Mucosa of descending colon (tissue), 3 donors: ENCODE data around the gene HDAC11. TPM values are rescaled to one million over a fixed set of nuclear protein-coding genes. Genes with fewer than 3 reads are reported as not detected.

Experiments
- ATAC-seq: fragments of 200-7000 bp; cut with Tn5 transposase; one replicate; pipeline ENCODE4 v1.9.1; 2020; ENCODE audit warnings: mild to moderate bottlenecking, moderate library complexity
- DNase-seq, 3 donors: peaks; one replicate each; pipeline ENCODE4 v3.0.0-alpha.2; 2020
- H3K36me3 ChIP-seq: fragments of 200-600 bp; one replicate; pipeline ENCODE4 v1.8.0; 2021; ENCODE audit warnings: low read depth, mild to moderate bottlenecking
- H3K4me1 ChIP-seq: fragments of 200-600 bp; one replicate; pipeline ENCODE4 v1.8.0; 2021; ENCODE audit warnings: low read depth, mild to moderate bottlenecking
- H3K4me3 ChIP-seq: fragments of 200-600 bp; one replicate; pipeline ENCODE4 v1.8.0; 2021; ENCODE audit warnings: mild to moderate bottlenecking
- H3K9me3 ChIP-seq: fragments of 200-600 bp; one replicate; pipeline ENCODE4 v1.8.0; 2021; ENCODE audit warnings: mild to moderate bottlenecking
- CTCF ChIP-seq: fragments of 200-600 bp; IDR thresholded peaks from one replicate; pipeline ENCODE4 v1.8.0; 2022; ENCODE audit warnings: antibody characterized with exemption, mild to moderate bottlenecking
- intact Hi-C, 2 donors: fragments of 100-400 bp; cut with DNase I in 1 of 2; cut with micrococcal nuclease in 1 of 2; formaldehyde crosslinking; loops; one replicate each; pipeline versions ENCODE4 v1.11.0 to v1.11.1; 2022; cut with DNase I, micrococcal nuclease
- total RNA-seq, 3 donors: library from RNA; stranded (reverse); fragmentation: NEBNext Ultra II Directional in 2 of 3; extraction: Animal tissue kit (Norgen Biotek cat#: 25700) in 2 of 3; gene quantifications; one replicate each; pipeline versions ENCODE4 v1.2.1 to v1.2.4, GENCODE V29; 2021 to 2023
- donor health status: DM: no; HTN: no; CAD: no; lungs with moderate emphysema.
- donor health status: DM: no; HTN: no; CAD: no.
- donor health status: DM: no; HTN: yes; CAD: no.

The HDAC11 gene
- total RNA-seq, 3 donors from 2014 or later: 23.0 to 28.7 (median 25.3) TPM

GRCh38 chr3:13451301-13451673 lies 28.8 kb upstream of the HDAC11 start:
- DNase-seq (peak in 2 of 3 donors; percentile 30 to 41), ATAC-seq (peak; percentile 27)
- Histone ChIP-seq H3K36me3 (no peaks in the 10 kb centered on the region), H3K9me3 (no peaks in the 10 kb centered on the region), H3K4me3 (peak overlapping the region; percentile 16), H3K4me1 (peaks cover 5% of the 10 kb centered on the region)
- intact Hi-C loops: loop anchor here in 1 of 2 donors (10.0 kb wide), 1 partner anchor 356 kb away; no protein-coding TSS in a partner anchor
- no peak for TF ChIP-seq CTCF

DNA sequence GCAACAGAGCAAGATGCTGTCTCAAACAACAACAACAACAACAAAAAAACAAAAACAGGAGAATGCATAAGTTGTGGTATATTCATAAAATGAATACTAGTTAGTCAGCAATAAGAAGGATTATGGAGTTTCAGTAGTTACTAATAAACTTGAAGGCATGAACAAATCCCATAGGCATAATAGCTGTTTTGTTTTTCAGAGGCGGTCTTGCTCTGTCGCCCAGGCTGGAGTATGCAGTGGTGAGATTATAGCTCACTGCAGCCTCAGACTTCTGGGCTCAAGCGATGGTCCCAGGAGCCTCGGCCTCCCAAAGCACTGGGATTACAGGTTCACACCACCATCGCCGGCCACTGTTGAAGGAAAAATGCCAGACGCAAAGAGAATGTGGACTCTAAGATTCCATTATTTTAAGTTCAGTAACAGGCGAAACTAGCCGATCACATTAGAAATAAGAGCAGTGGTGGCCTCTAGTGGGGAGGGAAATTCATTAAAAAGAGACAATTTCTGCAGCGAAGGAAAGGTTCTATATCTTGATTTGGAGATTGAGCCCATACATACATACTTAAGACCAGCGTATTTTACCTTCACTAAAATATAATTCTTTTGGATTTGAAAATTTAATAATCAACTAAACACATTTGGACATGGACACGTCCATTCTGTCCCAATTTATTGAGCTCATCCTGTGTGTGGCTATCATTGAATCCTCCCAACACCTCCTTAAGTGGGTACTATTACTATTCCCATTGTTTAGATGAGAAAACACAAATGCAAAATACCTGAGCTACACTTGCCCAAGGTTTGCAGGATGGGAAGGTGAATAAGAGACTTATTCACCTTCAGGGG lies 27.4 kb upstream of the HDAC11 start:
- Histone ChIP-seq H3K9me3 (no peaks in the 10 kb centered on the region), H3K4me1 (peaks cover 5% of the 10 kb centered on the region), H3K4me3 (peak overlapping the region; percentile 16), H3K36me3 (no peaks in the 10 kb centered on the region)
- no peak for TF ChIP-seq CTCF
- peak; percentile 57 for ATAC-seq
- DNase-seq: peak in 2 of 3 donors; percentile 44 to 78
- intact Hi-C loops: loop anchor here (2.0 to 10.0 kb wide), 2 partner anchors 358 to 360 kb away; no protein-coding TSS in a partner anchor

DNA sequence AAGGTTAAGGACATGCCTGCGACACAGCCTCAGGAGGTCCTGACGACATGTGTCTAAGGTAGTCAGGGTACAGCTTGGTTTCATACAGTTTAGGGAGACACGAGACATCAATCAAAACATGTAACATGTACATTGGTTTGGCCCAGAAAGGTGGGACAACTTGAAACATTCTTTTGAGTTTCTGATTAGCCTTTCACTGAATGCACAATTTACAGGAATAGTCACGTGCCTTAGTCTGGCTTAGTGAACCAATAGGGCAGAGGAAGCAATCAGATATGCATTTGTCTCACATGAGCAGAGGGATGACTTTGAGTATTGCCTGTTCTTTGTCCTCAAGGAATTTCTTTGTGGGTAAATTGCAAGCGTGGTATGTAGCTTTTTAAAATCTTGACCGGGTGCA lies 24.5 kb upstream of the HDAC11 start:
- Histone ChIP-seq H3K9me3 (no peaks in the 10 kb centered on the region), H3K4me1 (peaks cover 5% of the 10 kb centered on the region), H3K4me3 (no peak overlapping the region), H3K36me3 (no peaks in the 10 kb centered on the region)
- TF ChIP-seq CTCF: no peak
- ATAC-seq (no peak), DNase-seq (no peak)
- intact Hi-C loops: loop anchor here in 1 of 2 donors (10.0 kb wide), 1 partner anchor 361 kb away; no protein-coding TSS in a partner anchor

DNA sequence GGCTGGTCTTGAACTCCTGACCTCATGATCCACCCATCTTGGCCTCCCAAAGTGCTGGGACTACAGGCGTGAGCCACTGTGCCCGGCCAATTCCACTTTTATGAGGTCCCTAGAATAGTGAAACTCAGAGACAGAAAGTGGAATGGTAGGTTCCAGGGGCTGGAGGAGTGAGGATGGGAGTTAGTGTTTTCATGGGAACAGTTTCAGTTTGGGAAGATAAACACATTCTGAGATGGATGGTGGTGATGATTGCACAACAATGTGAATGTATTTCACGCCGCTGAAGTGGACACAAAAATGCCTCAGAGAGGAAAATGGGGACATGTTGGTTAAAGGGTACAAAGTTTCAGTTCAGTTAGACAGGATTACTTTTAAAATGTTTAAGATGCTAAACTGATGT lies 22.5 kb upstream of the HDAC11 start:
- DNase-seq (no peak), ATAC-seq (no peak)
- no peaks in the 10 kb centered on the region for H3K4me1 ChIP-seq
- no peak overlapping the region for H3K4me3 ChIP-seq
- intact Hi-C loops: loop anchor here in 1 of 2 donors (10.0 kb wide), 1 partner anchor 363 kb away; no protein-coding TSS in a partner anchor
- H3K36me3 ChIP-seq: no peaks in the 10 kb centered on the region
- no peak for TF ChIP-seq CTCF
- H3K9me3 ChIP-seq: no peaks in the 10 kb centered on the region

- Histone ChIP-seq H3K36me3 (no peaks in the 10 kb centered on the region), H3K4me1 (no peaks in the 10 kb centered on the region), H3K4me3 (no peak overlapping the region), H3K9me3 (no peaks in the 10 kb centered on the region)
- no peak for DNase-seq
- no peak for ATAC-seq
- TF ChIP-seq CTCF: no peak
- intact Hi-C loops: loop anchor here in 1 of 2 donors (10.0 kb wide), 1 partner anchor 365 kb away; no protein-coding TSS in a partner anchor
These were observed 20.3 kb upstream of the HDAC11 start for GRCh38 chr3:13459605-13460340.
